Colonic mucosa (tissue), 4 donors: ENCODE measurements around the gene CASP6. TPM values are rescaled to one million over a fixed set of nuclear protein-coding genes. Genes with fewer than 3 reads are reported as not detected.

Experiments used
- DNase-seq: peaks from one replicate; pipeline ENCODE4 v3.0.0-alpha.2; 2020
- H3K27ac ChIP-seq: fragments of 200-600 bp; one replicate; pipeline ENCODE4 v1.8.0; 2021
- H3K27me3 ChIP-seq: fragments of 200-600 bp; one replicate; pipeline ENCODE4 v1.8.0; 2021
- H3K36me3 ChIP-seq: fragments of 200-600 bp; one replicate; pipeline ENCODE4 v1.8.0; 2021
- H3K4me1 ChIP-seq: fragments of 200-600 bp; one replicate; pipeline ENCODE4 v1.8.0; 2021; ENCODE audit warnings: mild to moderate bottlenecking
- H3K4me3 ChIP-seq: fragments of 200-600 bp; one replicate; pipeline ENCODE4 v1.8.0; 2021
- H3K9ac ChIP-seq, 2 donors: one replicate each; pipeline ENCODE4 v1.7.0; 2013; ENCODE audit warnings: control low read depth in 2 of 2, low read depth in 2 of 2, low read length in 2 of 2
- H3K9me3 ChIP-seq: fragments of 200-600 bp; one replicate; pipeline ENCODE4 v1.8.0; 2021
- CTCF ChIP-seq: fragments of 200-600 bp; IDR thresholded peaks from one replicate; pipeline ENCODE4 v1.8.0; 2022; ENCODE audit warnings: antibody characterized with exemption, mild to moderate bottlenecking
- intact Hi-C: fragments of 100-400 bp; cut with DNase I; formaldehyde crosslinking; loops from one replicate; pipeline ENCODE4 v1.14.1; 2022
- total RNA-seq, 2 donors: library from RNA; stranded (reverse); fragmentation: NEBNext Ultra II Directional in 1 of 2; extraction: Animal tissue kit (Norgen Biotek cat#: 25700) in 1 of 2; gene quantifications; one replicate each; pipeline ENCODE4 v1.2.1, GENCODE V29; 2021
- donor health status: healthy.
- donor health status: DM: no; HTN: no; CAD: no.
- donor health status: DM: no; HTN: no; CAD: no.

Gene CASP6
- total RNA-seq, 2 donors from 2014 or later: 110 to 115 TPM

GRCh38 chr4:109719604-109720003 is 16.4 kb upstream of the CASP6 start:
- H3K4me1 ChIP-seq: no peaks in the 10 kb centered on the region
- H3K9me3 ChIP-seq: no peaks in the 10 kb centered on the region
- H3K4me3 ChIP-seq: no peak overlapping the region
- intact Hi-C loops: no loop called here
- H3K27me3 ChIP-seq: no peaks in the 10 kb centered on the region
- no peak for TF ChIP-seq CTCF
- no peak overlapping the region for H3K27ac ChIP-seq
- DNase-seq: no peak
- no peak overlapping the region for H3K9ac ChIP-seq
- H3K36me3 ChIP-seq: no peaks in the 10 kb centered on the region

- no peaks in the 10 kb centered on the region for H3K9me3 ChIP-seq
- intact Hi-C loops: no loop called here
- no peak overlapping the region for H3K27ac ChIP-seq
- no peak for DNase-seq
- no peaks in the 10 kb centered on the region for H3K27me3 ChIP-seq
- TF ChIP-seq CTCF: no peak
- H3K36me3 ChIP-seq: no peaks in the 10 kb centered on the region
- H3K4me3 ChIP-seq: no peak overlapping the region
- no peaks in the 10 kb centered on the region for H3K4me1 ChIP-seq
- no peak overlapping the region for H3K9ac ChIP-seq
Measured at GRCh38 chr4:109718759-109719158, 15.5 kb upstream of the CASP6 start.

GRCh38 chr4:109713500-109713899 is 10.3 kb upstream of the CASP6 start:
- TF ChIP-seq CTCF: no peak
- Histone ChIP-seq H3K9ac (no peak overlapping the region), H3K4me3 (no peak overlapping the region), H3K27me3 (no peaks in the 10 kb centered on the region), H3K36me3 (no peaks in the 10 kb centered on the region), H3K9me3 (no peaks in the 10 kb centered on the region), H3K4me1 (no peaks in the 10 kb centered on the region), H3K27ac (no peak overlapping the region)
- intact Hi-C loops: no loop called here
- DNase-seq: no peak

DNA sequence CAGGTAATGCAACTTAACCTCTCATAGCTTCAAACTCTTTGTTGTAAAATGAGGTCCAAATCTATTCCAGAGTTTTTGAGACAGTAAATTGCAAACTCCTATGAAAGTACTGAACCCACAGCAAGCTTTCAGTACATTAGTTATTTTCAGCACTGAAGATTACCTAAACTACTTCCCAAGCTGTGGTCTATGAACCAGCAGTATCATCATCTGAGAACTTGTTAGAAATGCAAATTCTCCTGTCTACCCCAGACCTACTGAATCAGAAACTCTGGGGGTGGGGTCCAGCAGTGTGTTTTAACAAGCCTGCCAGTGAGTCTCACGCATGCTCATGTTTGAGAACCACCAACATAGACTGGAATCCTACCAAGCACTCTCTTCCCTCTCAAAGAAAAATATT is 5.7 kb upstream of the CASP6 start:
- no peak overlapping the region for H3K27ac ChIP-seq
- no peaks in the 10 kb centered on the region for H3K4me1 ChIP-seq
- H3K9ac ChIP-seq: no peak overlapping the region
- no peaks in the 10 kb centered on the region for H3K9me3 ChIP-seq
- intact Hi-C loops: no loop called here
- DNase-seq: no peak
- H3K27me3 ChIP-seq: no peaks in the 10 kb centered on the region
- no peak for TF ChIP-seq CTCF
- no peaks in the 10 kb centered on the region for H3K36me3 ChIP-seq
- H3K4me3 ChIP-seq: no peak overlapping the region

- TF ChIP-seq CTCF: no peak
Measured at GRCh38 chr4:109708435-109708834, 5.2 kb upstream of the CASP6 start.

More at GRCh38 chr4:109708435-109708834, 5.2 kb upstream of the CASP6 start:
- intact Hi-C loops: no loop called here
- no peak for DNase-seq
- Histone ChIP-seq H3K9me3 (no peaks in the 10 kb centered on the region), H3K27ac (no peak overlapping the region), H3K27me3 (no peaks in the 10 kb centered on the region), H3K4me3 (no peak overlapping the region), H3K9ac (no peak overlapping the region), H3K36me3 (no peaks in the 10 kb centered on the region), H3K4me1 (no peaks in the 10 kb centered on the region)
